ENCODE data around the gene ZNF443.
"Not testable (repeated sequence)": the region's sequence is repeated elsewhere in the genome, so short reads cannot be mapped to it uniquely, and the experiment has no call there.

The ZNF443 gene

DNA sequence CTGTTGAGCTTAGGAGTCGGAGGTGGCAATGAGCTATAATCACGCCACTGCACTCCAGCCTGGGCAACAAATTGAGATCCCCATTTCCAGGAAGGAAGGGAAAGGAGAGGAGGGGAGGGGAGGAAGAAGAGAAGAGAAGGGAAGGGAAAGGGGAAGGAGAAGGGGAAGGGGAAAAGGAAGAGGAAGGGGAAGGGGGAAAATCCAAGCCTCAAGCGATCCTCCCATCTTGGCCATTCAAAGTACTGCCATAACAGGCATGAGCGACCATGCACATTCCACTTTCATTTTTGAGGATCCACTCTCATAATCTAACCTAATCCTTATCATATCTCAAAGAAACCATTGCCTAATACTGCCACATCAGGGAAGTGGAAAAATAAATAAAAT lies 14.9 kb downstream of the ZNF443 start:
- no peak overlapping the region for H3K27ac ChIP-seq
- no peak overlapping the region for H2AFZ ChIP-seq (ENCODE audit: low read depth)
- H3K27me3 ChIP-seq (ENCODE audit: insufficient read depth, low read depth), result no peaks in the 10 kb centered on the region
- no peak for TF ChIP-seq CTCF (conservative IDR thresholded peaks at IDR 0.05; ENCODE audit: low read depth, low read length)
- H3K4me1 ChIP-seq (ENCODE audit: low read depth, poor library complexity, severe bottlenecking), result no peaks in the 10 kb centered on the region
- H4K20me1 ChIP-seq (ENCODE audit: insufficient read depth), result no peaks in the 10 kb centered on the region
- no peaks in the 10 kb centered on the region for H3K79me2 ChIP-seq (ENCODE audit: insufficient read depth, low read depth)
- H3K36me3 ChIP-seq (ENCODE audit: insufficient read depth), result no peaks in the 10 kb centered on the region
- no peak overlapping the region for H3K9ac ChIP-seq
- H3K4me2 ChIP-seq, result no peak overlapping the region
- no peak overlapping the region for H3K4me3 ChIP-seq (IDR thresholded peaks at IDR 0.05; ENCODE audit: insufficient read depth, low read depth, low read length)

- Histone ChIP-seq H3K9ac (no peak overlapping the region), H4K20me1 (ENCODE audit: insufficient read depth) (no peaks in the 10 kb centered on the region), H3K4me3 (IDR thresholded peaks at IDR 0.05; ENCODE audit: insufficient read depth, low read depth, low read length) (no peak overlapping the region), H3K4me2 (no peak overlapping the region), H2AFZ (ENCODE audit: low read depth) (no peak overlapping the region), H3K27me3 (ENCODE audit: insufficient read depth, low read depth) (no peaks in the 10 kb centered on the region), H3K36me3 (ENCODE audit: insufficient read depth) (no peaks in the 10 kb centered on the region), H3K27ac (no peak overlapping the region), H3K79me2 (ENCODE audit: insufficient read depth, low read depth) (no peaks in the 10 kb centered on the region), H3K4me1 (ENCODE audit: low read depth, poor library complexity, severe bottlenecking) (no peaks in the 10 kb centered on the region)
- TF ChIP-seq CTCF (conservative IDR thresholded peaks at IDR 0.05; ENCODE audit: low read depth, low read length), result no peak
Measured at GRCh38 chr19:12425236-12425887, 15.5 kb downstream of the ZNF443 start.

DNA sequence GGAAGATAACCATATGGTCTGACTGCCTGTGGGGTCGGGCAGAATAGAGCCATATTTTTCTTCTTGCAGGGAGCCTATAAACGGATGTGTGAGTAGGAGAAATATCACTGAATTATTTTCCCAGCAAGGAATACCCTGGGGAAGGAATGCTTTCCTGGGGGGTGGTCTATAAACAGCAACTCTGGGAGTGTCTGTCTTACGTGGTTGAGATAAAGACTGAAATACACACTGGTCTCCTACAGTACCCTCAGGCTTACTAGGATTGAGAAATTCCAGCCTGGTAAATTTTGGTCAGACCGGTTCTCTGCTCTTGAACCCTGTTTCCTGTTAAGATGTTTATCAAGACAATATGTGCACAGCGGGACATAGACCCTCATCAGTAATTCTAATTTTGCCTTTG lies 23.5 kb downstream of the ZNF443 start:
- H3K9ac ChIP-seq; H3K4me1 ChIP-seq (ENCODE audit: low read depth, poor library complexity, severe bottlenecking); H2AFZ ChIP-seq (ENCODE audit: low read depth); H3K27ac ChIP-seq; H3K4me2 ChIP-seq; H3K4me3 ChIP-seq (IDR thresholded peaks at IDR 0.05; ENCODE audit: insufficient read depth, low read depth, low read length); H4K20me1 ChIP-seq (ENCODE audit: insufficient read depth); H3K27me3 ChIP-seq (ENCODE audit: insufficient read depth, low read depth); H3K36me3 ChIP-seq (ENCODE audit: insufficient read depth); H3K79me2 ChIP-seq (ENCODE audit: insufficient read depth, low read depth): not testable (repeated sequence)

GRCh38 chr19:12411893-12412292 lies 28.9 kb downstream of the ZNF443 start:
- no peak overlapping the region for H3K27ac ChIP-seq
- no peak overlapping the region for H3K4me3 ChIP-seq (IDR thresholded peaks at IDR 0.05; ENCODE audit: insufficient read depth, low read depth, low read length)
- no peak overlapping the region for H3K9ac ChIP-seq
- no peak overlapping the region for H2AFZ ChIP-seq (ENCODE audit: low read depth)
- no peaks in the 10 kb centered on the region for H3K36me3 ChIP-seq (ENCODE audit: insufficient read depth)
- no peaks in the 10 kb centered on the region for H4K20me1 ChIP-seq (ENCODE audit: insufficient read depth)
- no peaks in the 10 kb centered on the region for H3K4me1 ChIP-seq (ENCODE audit: low read depth, poor library complexity, severe bottlenecking)
- H3K4me2 ChIP-seq, result no peak overlapping the region
- no peaks in the 10 kb centered on the region for H3K27me3 ChIP-seq (ENCODE audit: insufficient read depth, low read depth)
- TF ChIP-seq CTCF (conservative IDR thresholded peaks at IDR 0.05; ENCODE audit: low read depth, low read length), result no peak
- H3K79me2 ChIP-seq (ENCODE audit: insufficient read depth, low read depth), result no peaks in the 10 kb centered on the region

DNA sequence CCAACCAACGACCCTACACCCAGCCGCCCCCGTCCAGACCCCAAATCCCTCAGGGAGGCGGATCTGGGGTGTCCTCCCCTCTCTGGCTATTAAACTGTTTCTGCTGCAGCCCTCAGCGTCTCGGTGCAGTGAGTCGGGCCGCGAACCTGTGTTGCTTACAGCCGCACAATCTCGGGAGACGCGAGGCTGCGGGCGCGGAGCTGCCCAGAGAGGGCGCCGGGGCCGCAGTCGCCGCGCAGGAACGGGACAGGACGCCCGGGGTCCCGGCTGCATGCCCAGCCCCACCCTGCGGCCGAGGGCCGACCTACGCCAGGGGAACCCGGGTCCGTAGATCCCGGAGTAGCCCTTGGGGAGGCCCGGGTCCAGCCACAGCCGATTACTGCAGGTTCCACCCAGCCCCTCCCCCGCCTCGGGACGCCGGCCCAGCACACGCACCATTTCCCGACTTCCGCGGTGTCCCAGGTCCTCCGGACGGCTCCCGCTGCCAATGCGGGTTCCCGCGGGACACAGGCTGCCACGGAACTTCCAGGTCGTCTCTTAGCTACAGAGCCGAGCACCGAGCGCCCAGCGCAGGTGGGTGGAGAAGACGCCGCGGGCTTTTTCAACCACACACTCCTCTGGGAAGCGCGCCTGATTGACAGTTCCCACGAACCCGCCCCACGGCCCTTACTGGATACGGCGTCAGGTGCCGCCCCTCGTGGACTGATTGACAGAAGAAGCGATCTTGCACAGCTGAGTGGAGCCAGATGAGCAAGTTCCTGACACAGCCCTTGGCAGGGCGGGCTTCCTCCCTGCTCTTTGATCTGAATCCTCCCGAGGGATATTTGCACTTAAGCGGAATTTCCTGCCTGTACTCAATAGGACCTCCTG lies 40.0 kb downstream of the ZNF443 start, which contains the start of gene ZNF799:
Gene ZNF799 (minus strand): TSS at position 639 of the 870 bp plus-strand sequence. CDS start 201 bp downstream, at position 438.
- peak within 1 kb of the TSS; percentile 40 for H3K27ac ChIP-seq

More for the DNA sequence above, 40.0 kb downstream of the ZNF443 start, which contains the start of gene ZNF799:
- peak within 1 kb of the TSS; percentile 85 for H2AFZ ChIP-seq (ENCODE audit: low read depth)
- H3K79me2 ChIP-seq (ENCODE audit: insufficient read depth, low read depth), result no peaks in the 10 kb centered on the region
- H3K4me2 ChIP-seq, result peak within 1 kb of the TSS; percentile 84
- H3K9ac ChIP-seq, result peak within 1 kb of the TSS; percentile 45; the same call in 1 of the 2 replicates
- H4K20me1 ChIP-seq (ENCODE audit: insufficient read depth), result no peaks in the 10 kb centered on the region
- no peaks in the 10 kb centered on the region for H3K36me3 ChIP-seq (ENCODE audit: insufficient read depth)
- H3K4me3 ChIP-seq (IDR thresholded peaks at IDR 0.05; ENCODE audit: insufficient read depth, low read depth, low read length), result no peak within 1 kb of the TSS
- peaks cover 4% of the 10 kb centered on the region for H3K4me1 ChIP-seq (ENCODE audit: low read depth, poor library complexity, severe bottlenecking)
- H3K27me3 ChIP-seq (ENCODE audit: insufficient read depth, low read depth), result no peaks in the 10 kb centered on the region
- no peak for TF ChIP-seq CTCF (conservative IDR thresholded peaks at IDR 0.05; ENCODE audit: low read depth, low read length)

Measured in KMS-11 (cell line).